ENCODE results near the gene ITGA4. TPM values are rescaled to one million over a fixed set of nuclear protein-coding genes. Genes with fewer than 3 reads are reported as not detected.

ITGA4 gene
- total and polyA plus RNA-seq, 4 donors: 0.73 to 71.0 (median 14.4) TPM

GRCh38 chr2:181419129-181419855 lies 37.9 kb upstream of the ITGA4 start:
- no peak for ATAC-seq (ENCODE audit: insufficient read depth, low FRiP score)
- no peaks in the 10 kb centered on the region for H3K4me1 ChIP-seq (ENCODE audit: control insufficient read depth in 5 of 5, insufficient read depth in 5 of 5, low read length in 5 of 5)
- no peak overlapping the region for H3K4me3 ChIP-seq
- TF ChIP-seq, protein P1, sequence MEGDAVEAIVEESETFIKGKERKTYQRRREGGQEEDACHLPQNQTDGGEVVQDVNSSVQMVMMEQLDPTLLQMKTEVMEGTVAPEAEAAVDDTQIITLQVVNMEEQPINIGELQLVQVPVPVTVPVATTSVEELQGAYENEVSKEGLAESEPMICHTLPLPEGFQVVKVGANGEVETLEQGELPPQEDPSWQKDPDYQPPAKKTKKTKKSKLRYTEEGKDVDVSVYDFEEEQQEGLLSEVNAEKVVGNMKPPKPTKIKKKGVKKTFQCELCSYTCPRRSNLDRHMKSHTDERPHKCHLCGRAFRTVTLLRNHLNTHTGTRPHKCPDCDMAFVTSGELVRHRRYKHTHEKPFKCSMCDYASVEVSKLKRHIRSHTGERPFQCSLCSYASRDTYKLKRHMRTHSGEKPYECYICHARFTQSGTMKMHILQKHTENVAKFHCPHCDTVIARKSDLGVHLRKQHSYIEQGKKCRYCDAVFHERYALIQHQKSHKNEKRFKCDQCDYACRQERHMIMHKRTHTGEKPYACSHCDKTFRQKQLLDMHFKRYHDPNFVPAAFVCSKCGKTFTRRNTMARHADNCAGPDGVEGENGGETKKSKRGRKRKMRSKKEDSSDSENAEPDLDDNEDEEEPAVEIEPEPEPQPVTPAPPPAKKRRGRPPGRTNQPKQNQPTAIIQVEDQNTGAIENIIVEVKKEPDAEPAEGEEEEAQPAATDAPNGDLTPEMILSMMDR (IDR thresholded peaks at IDR 0.05; ENCODE audit: control extremely low read depth, extremely low read depth): no peak
- H3K27ac ChIP-seq (ENCODE audit: low read depth in 1 of 2, low read length in 1 of 2): no peak overlapping the region
- WGBS, 2 donors: 71 to 84% methylated on average over 8 of the region's 8 CpGs
- no peak for DNase-seq
- no peak overlapping the region for H3K9ac ChIP-seq (ENCODE audit: insufficient read depth in 1 of 2, low read length in 2 of 2)
- H3K36me3 ChIP-seq (ENCODE audit: control insufficient read depth in 4 of 4, insufficient read depth in 4 of 4, low read length in 4 of 4): no peaks in the 10 kb centered on the region
- H3K27me3 ChIP-seq (ENCODE audit: control insufficient read depth in 3 of 3, insufficient read depth in 3 of 3, low read length in 2 of 3): no peaks in the 10 kb centered on the region
- no peaks in the 10 kb centered on the region for H3K9me3 ChIP-seq (ENCODE audit: control insufficient read depth in 4 of 4, insufficient read depth in 3 of 4, low read length in 3 of 4)

DNA sequence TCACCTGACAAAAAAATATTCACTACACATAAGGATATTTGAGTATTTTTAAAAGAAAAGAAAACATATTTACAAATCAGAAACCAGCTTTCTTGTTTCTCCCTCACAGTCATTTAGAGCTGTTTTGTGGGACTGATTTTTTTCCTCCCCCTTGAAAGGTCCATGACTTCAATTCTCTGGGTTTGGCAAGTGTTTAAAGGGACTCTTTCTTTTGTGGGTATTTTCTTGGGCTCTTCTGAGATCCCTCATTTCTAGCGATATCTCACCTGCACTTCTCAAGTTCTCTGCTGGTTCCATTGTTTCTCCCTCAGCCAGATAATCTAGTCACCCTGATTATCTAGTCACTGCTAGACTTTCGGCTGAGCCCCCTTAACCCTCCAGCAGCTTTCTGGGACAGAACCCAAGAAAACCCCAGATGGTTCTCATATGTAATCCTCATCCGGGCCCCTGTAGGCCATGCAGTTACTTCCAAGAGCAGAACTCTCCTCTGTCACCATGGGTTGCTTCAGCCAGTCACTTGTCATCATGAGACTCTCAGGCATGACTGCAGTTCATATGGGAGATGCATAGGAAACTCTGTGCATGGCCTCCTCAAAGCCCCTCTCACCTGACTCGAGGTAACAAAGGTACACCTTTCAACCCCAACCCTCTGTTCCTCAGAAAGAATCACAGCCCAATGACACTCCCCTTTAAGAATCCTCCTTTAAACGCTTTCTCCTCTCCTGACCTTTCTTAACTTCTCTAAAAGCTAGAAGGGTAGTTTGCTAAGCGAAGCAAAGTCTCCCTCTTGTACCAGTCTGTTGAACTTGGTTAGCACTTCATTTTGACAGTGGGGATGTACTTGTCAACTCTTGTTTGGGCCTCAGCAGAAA lies 36.7 kb upstream of the ITGA4 start:
- 81 to 82% methylated on average over 6 of the region's 6 CpGs for WGBS, 2 donors
- Histone ChIP-seq H3K9me3 (ENCODE audit: control insufficient read depth in 4 of 4, insufficient read depth in 3 of 4, low read length in 3 of 4) (no peaks in the 10 kb centered on the region), H3K4me3 (no peak overlapping the region), H3K36me3 (ENCODE audit: control insufficient read depth in 4 of 4, insufficient read depth in 4 of 4, low read length in 4 of 4) (no peaks in the 10 kb centered on the region), H3K27me3 (ENCODE audit: control insufficient read depth in 3 of 3, insufficient read depth in 3 of 3, low read length in 2 of 3) (no peaks in the 10 kb centered on the region), H3K27ac (ENCODE audit: low read depth in 1 of 2, low read length in 1 of 2) (no peak overlapping the region), H3K9ac (ENCODE audit: insufficient read depth in 1 of 2, low read length in 2 of 2) (no peak overlapping the region), H3K4me1 (ENCODE audit: control insufficient read depth in 5 of 5, insufficient read depth in 5 of 5, low read length in 5 of 5) (no peaks in the 10 kb centered on the region)
- no peak for ATAC-seq (ENCODE audit: insufficient read depth, low FRiP score)
- TF ChIP-seq, protein P1 (IDR thresholded peaks at IDR 0.05; ENCODE audit: control extremely low read depth, extremely low read depth): no peak
- no peak for DNase-seq

- H3K9me3 ChIP-seq (ENCODE audit: control insufficient read depth in 4 of 4, insufficient read depth in 3 of 4, low read length in 3 of 4): no peaks in the 10 kb centered on the region
- no peaks in the 10 kb centered on the region for H3K27me3 ChIP-seq (ENCODE audit: control insufficient read depth in 3 of 3, insufficient read depth in 3 of 3, low read length in 2 of 3)
- no peaks in the 10 kb centered on the region for H3K36me3 ChIP-seq (ENCODE audit: control insufficient read depth in 4 of 4, insufficient read depth in 4 of 4, low read length in 4 of 4)
- H3K4me1 ChIP-seq (ENCODE audit: control insufficient read depth in 5 of 5, insufficient read depth in 5 of 5, low read length in 5 of 5): peaks cover 0 to 2% (median 0%) of the 10 kb centered on the region in 5 donors
- no peak overlapping the region for H3K4me3 ChIP-seq
- 50 to 63% methylated on average over 1 of the region's 1 CpG for WGBS, 2 donors
- no peak for ATAC-seq (ENCODE audit: insufficient read depth, low FRiP score)
- TF ChIP-seq, protein P1 (IDR thresholded peaks at IDR 0.05; ENCODE audit: control extremely low read depth, extremely low read depth): no peak
- H3K9ac ChIP-seq (ENCODE audit: insufficient read depth in 1 of 2, low read length in 2 of 2): no peak overlapping the region
- no peak overlapping the region for H3K27ac ChIP-seq (ENCODE audit: low read depth in 1 of 2, low read length in 1 of 2)
- no peak for DNase-seq
Measured at GRCh38 chr2:181421131-181421458, 36.1 kb upstream of the ITGA4 start.

Data from lung (tissue), 12 donors.